PC-3 (cell line): ENCODE measurements around the gene WNT7B. TPM values are rescaled to one million over a fixed set of nuclear protein-coding genes. Genes with fewer than 3 reads are reported as not detected.

ENCODE experiments used
- ATAC-seq: fragments of 200-7000 bp; cut with Tn5 transposase; 2 replicates; pipeline ENCODE4 v1.9.1; 2020; ENCODE audit warnings: mild to moderate bottlenecking, moderate library complexity
- Bru-seq: library from RNA; stranded (reverse); fragments of 400-500 nt; gene quantifications from one replicate; lab custom pipeline; 2021; lab: Mats Ljungman, UMichigan
- BruChase-seq, 2 experiments: library from RNA; stranded (reverse); fragments of 400-500 nt; gene quantifications; one replicate each; lab custom pipeline; 2021; lab: Mats Ljungman, UMichigan
- BruUV-seq: library from RNA; stranded (reverse); fragments of 400-500 nt; replicated peaks from 2 replicates; lab custom pipeline; 2021; lab: Mats Ljungman, UMichigan
- CTCF ChIA-PET: fragments of 300-600 bp; sonication (Branson Sonifier 250); formaldehyde crosslinking; loops from one replicate; lab custom pipeline; 2022; ENCODE audit warnings: antibody characterized with exemption; lab: Charles Lee
- POLR2A ChIA-PET: fragments of 300-600 bp; sonication (Branson Sonifier 250); formaldehyde crosslinking; loops from one replicate; lab custom pipeline; 2022; ENCODE audit warnings: antibody characterized with exemption; ENCODE audit not compliant: unreplicated experiment; lab: Charles Lee
- DNase-seq: peaks from one replicate; pipeline ENCODE4 v3.0.0-alpha.2; 2015
- H2AFZ ChIP-seq: fragments of 300-600 bp; sonication (generic); 2 replicates; pipeline ENCODE4 v1.6.0; 2016; ENCODE audit warnings: antibody characterized with exemption, low read length
- H3F3A ChIP-seq: fragments of 300-600 bp; sonication (generic); one replicate; pipeline ENCODE4 v1.6.0; 2017; ENCODE audit warnings: antibody characterized with exemption, low read length, control low read depth, mild to moderate bottlenecking; ENCODE audit not compliant: unreplicated experiment
- H3K27ac ChIP-seq: fragments of 300-600 bp; sonication (generic); 2 replicates; pipeline ENCODE4 v1.5.1; 2016; ENCODE audit warnings: mild to moderate bottlenecking, low read length
- H3K27me3 ChIP-seq: fragments of 300-600 bp; sonication (generic); 2 replicates; pipeline ENCODE4 v1.6.1; 2016; ENCODE audit warnings: low read length, mixed read lengths
- H3K36me3 ChIP-seq: fragments of 300-600 bp; sonication (generic); 2 replicates; pipeline ENCODE4 v1.6.1; 2016; ENCODE audit warnings: low read depth, mixed run types, low read length, mixed read lengths
- H3K4me1 ChIP-seq: fragments of 300-600 bp; sonication (generic); 2 replicates; pipeline ENCODE4 v1.5.1; 2016; ENCODE audit warnings: low read length; ENCODE audit not compliant: insufficient read depth
- H3K4me2 ChIP-seq: fragments of 300-600 bp; sonication (generic); 2 replicates; pipeline ENCODE4 v1.6.0; 2016; ENCODE audit warnings: low read length
- H3K4me3 ChIP-seq: fragments of 300-600 bp; sonication (generic); 2 replicates; pipeline ENCODE4 v1.5.1; 2016; ENCODE audit warnings: mild to moderate bottlenecking, low read length, mixed read lengths
- H3K79me2 ChIP-seq: fragments of 300-600 bp; sonication (generic); 2 replicates; pipeline ENCODE4 v1.6.1; 2017; ENCODE audit warnings: low read length, mixed read lengths
- H3K9ac ChIP-seq: fragments of 300-600 bp; sonication (generic); 2 replicates; pipeline ENCODE4 v1.6.0; 2016; ENCODE audit warnings: mild to moderate bottlenecking, low read length
- H3K9me2 ChIP-seq: fragments of 300-600 bp; sonication (generic); replicated peaks from 2 replicates; pipeline ENCODE4 v1.6.1; 2016; ENCODE audit warnings: mixed run types, low read length, mixed read lengths
- H3K9me3 ChIP-seq: fragments of 300-600 bp; sonication (generic); 2 replicates; pipeline ENCODE4 v1.6.1; 2016; ENCODE audit warnings: low read length, mixed read lengths
- H4K20me1 ChIP-seq: fragments of 300-600 bp; sonication (generic); 2 replicates; pipeline ENCODE4 v1.6.1; 2016; ENCODE audit warnings: low read length, mixed read lengths
- CTCF ChIP-seq: fragments of 300-600 bp; sonication (generic); conservative IDR thresholded peaks from 2 replicates; pipeline ENCODE4 v1.5.1; 2017; ENCODE audit warnings: antibody characterized with exemption, low read depth, mild to moderate bottlenecking, low read length
- EZH2 ChIP-seq: fragments of 300-600 bp; sonication (generic); IDR thresholded peaks from one replicate; pipeline ENCODE4 v1.6.1; 2017; ENCODE audit warnings: antibody characterized with exemption, mild to moderate bottlenecking, low read length; ENCODE audit not compliant: unreplicated experiment
- EZH2phosphoT487 ChIP-seq: fragments of 300-600 bp; sonication (generic); IDR thresholded peaks from 2 replicates; pipeline ENCODE4 v1.6.1; 2018; ENCODE audit warnings: mild to moderate bottlenecking, antibody characterized with exemption, low read length, borderline replicate concordance
- intact Hi-C: fragments of 100-400 bp; cut with micrococcal nuclease; formaldehyde crosslinking; loops from 2 replicates; pipeline ENCODE4 v1.9.0; 2023
- long read RNA-seq: library from polyadenylated mRNA; unstranded; transcript quantifications from one replicate; pipeline ENCODE4 v2.0.0, GENCODE V29; 2021; ENCODE audit not compliant: unreplicated experiment
- total RNA-seq: library from RNA; depleted of rRNA; stranded (reverse); fragments of >200 nt; gene quantifications from 2 replicates; pipeline ENCODE4 v1.2.3, GENCODE V29; 2014; rRNA removed

Gene WNT7B
- total RNA-seq (42.0 and 73.1 TPM in 2 replicates), Bru-seq, nascent RNA (percentile 55 among the genes with signal in this experiment), BruChase-seq, experiment 1, labeled RNA remaining after a 6-hour chase (percentile 72 among the genes with signal in this experiment), BruChase-seq, experiment 2, labeled RNA remaining after a 2-hour chase (percentile 59 among the genes with signal in this experiment)
- long read RNA-seq, transcript WNT7B-201 (4 exons, 3,919 nt) = major isoform, 17 of 49 reads
- long read RNA-seq, partial matches to known transcripts = 1 of 49 reads
- long read RNA-seq, other reads (novel, unspliced or antisense) = 31 of 49 reads

DNA sequence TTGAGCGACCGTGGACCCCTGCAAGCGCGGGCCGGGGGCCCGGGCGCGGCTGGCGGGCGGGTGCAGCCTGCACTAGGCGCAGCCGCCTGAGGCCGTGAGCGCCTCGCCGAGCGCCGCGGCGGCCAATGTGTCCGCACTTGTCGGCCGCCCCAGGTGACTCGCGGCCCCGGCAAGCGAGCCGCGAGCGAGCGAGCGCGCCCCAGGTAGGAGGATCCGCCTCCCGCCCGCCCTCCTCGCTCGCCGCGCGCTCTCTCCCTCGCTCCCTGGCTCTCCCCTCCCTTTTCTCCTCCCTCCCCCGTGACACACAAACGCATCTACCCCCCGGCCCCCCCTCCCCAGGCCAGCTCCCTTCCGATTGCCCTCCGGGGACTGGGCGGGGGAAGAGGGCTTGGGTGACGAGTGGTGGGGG, at the start of gene WNT7B:
WNT7B (minus strand) TSS at position 160 of the 409 bp plus-strand sequence. CDS start 408 bp downstream, outside the sequence.
- Histone ChIP-seq H3K4me1 (peaks cover 27% of the 10 kb centered on the region), H3K27ac (peak within 1 kb of the TSS; percentile 13), H3K9me3 (no peaks in the 10 kb centered on the region), H3K36me3 (no peaks in the 10 kb centered on the region; the same call in 1 of the 2 replicates), H3F3A (no peaks in the 10 kb centered on the region), H3K4me3 (peak within 1 kb of the TSS; percentile 90), H3K4me2 (peak within 1 kb of the TSS; percentile 93), H2AFZ (peak within 1 kb of the TSS; percentile 29), H3K9ac (peak within 1 kb of the TSS; percentile 75), H3K27me3 (no peaks in the 10 kb centered on the region), H3K9me2 (no peaks in the 10 kb centered on the region), H4K20me1 (peaks cover 24% of the 10 kb centered on the region), H3K79me2 (peaks cover 39% of the 10 kb centered on the region)
- DNase-seq = peak; percentile 83
- ChIA-PET CTCF (interaction anchor here (0.6 to 1.0 kb wide), 6 partner anchors 112 to 478 kb away, joined by 3 to 16 read pairs (median 6); no protein-coding TSS in a partner anchor), POLR2A (interaction anchor here (0.6 kb wide), 2 partner anchors 94 to 195 kb away, joined by 12 read pairs; no protein-coding TSS in a partner anchor)
- intact Hi-C loops = no loop called here
- TF ChIP-seq EZH2 (no peak), EZH2phosphoT487 (peak; percentile 74)
- peak; percentile 28 for ATAC-seq
- BruUV-seq = no TSS peak

GRCh38 chr22:46025973-46026898, 49.3 kb upstream of the WNT7B start:
- H3K9ac ChIP-seq = no peak overlapping the region
- TF ChIP-seq EZH2phosphoT487 = no peak
- no peak for TF ChIP-seq EZH2
- TF ChIP-seq CTCF = no peak
- intact Hi-C loops = no loop called here
- H3K9me3 ChIP-seq = no peaks in the 10 kb centered on the region
- no peak for ATAC-seq
- H3K27me3 ChIP-seq = no peaks in the 10 kb centered on the region
- no peaks in the 10 kb centered on the region for H3K36me3 ChIP-seq
- peak overlapping the region; percentile 77 for H3K4me2 ChIP-seq
- BruUV-seq = no TSS peak
- H3K9me2 ChIP-seq = no peaks in the 10 kb centered on the region
- H3K79me2 ChIP-seq = no peaks in the 10 kb centered on the region
- no peaks in the 10 kb centered on the region for H3F3A ChIP-seq
- no peak for DNase-seq
- no peak overlapping the region for H3K27ac ChIP-seq
- H3K4me1 ChIP-seq = peaks cover 13% of the 10 kb centered on the region
- H2AFZ ChIP-seq = peak overlapping the region; percentile 74; the same call in 1 of the 2 replicates
- no peaks in the 10 kb centered on the region for H4K20me1 ChIP-seq
- ChIA-PET POLR2A (no interaction called here), CTCF (no interaction called here)
- H3K4me3 ChIP-seq = no peak overlapping the region
